Lower leg skin (tissue), 4 donors: ENCODE data around the gene TNS2. TPM values are rescaled to one million over a fixed set of nuclear protein-coding genes. Genes with fewer than 3 reads are reported as not detected.

Experiments used
- DNase-seq, 2 donors: peaks; one replicate each; pipeline ENCODE4 v3.0.0-alpha.2; 2019; ENCODE audit warnings: low spot score in 2 of 2
- H3K4me3 ChIP-seq: fragments of 200-600 bp; sonication (generic); 2 replicates; pipeline ENCODE4 v1.5.1; 2017; ENCODE audit warnings: mild to moderate bottlenecking, low read depth; ENCODE audit not compliant: poor library complexity, severe bottlenecking
- POLR2A ChIP-seq, 2 donors: fragments of 450-650 bp; IDR thresholded peaks; one replicate each; pipeline ENCODE4 v1.6.1; 2016 to 2017; ENCODE audit warnings: antibody characterized with exemption in 2 of 2, mild to moderate bottlenecking in 1 of 2, moderate library complexity in 1 of 2
- WGBS, 2 donors: methylation state at CpG; one replicate each; pipeline ENCODE4 v1.1.5; 2018; 5-methylcytosine and 5-hydroxymethylcytosine counted together
- intact Hi-C: fragments of 100-400 bp; cut with DNase I; formaldehyde crosslinking; loops from one replicate; pipeline ENCODE4 v1.15.0; 2023; ENCODE audit warnings: low total_unique reads
- total RNA-seq, 4 donors: library from RNA; depleted of rRNA; stranded (reverse); fragments of >200 nt; gene quantifications; one replicate each; pipeline ENCODE4 v1.1.0, GENCODE V29; 2016
- TF ChIP-seq, protein P1 (sequence below), 3 donors: fragments of 450-650 bp; IDR thresholded peaks; one replicate each; pipeline ENCODE4 v1.5.1; 2016; ENCODE audit warnings: antibody characterized with exemption in 3 of 3, mild to moderate bottlenecking in 3 of 3, moderate library complexity in 2 of 3

TNS2 gene
- total RNA-seq, 4 donors from 2014 or later: 21.8 to 87.1 (median 65.9) TPM

DNA sequence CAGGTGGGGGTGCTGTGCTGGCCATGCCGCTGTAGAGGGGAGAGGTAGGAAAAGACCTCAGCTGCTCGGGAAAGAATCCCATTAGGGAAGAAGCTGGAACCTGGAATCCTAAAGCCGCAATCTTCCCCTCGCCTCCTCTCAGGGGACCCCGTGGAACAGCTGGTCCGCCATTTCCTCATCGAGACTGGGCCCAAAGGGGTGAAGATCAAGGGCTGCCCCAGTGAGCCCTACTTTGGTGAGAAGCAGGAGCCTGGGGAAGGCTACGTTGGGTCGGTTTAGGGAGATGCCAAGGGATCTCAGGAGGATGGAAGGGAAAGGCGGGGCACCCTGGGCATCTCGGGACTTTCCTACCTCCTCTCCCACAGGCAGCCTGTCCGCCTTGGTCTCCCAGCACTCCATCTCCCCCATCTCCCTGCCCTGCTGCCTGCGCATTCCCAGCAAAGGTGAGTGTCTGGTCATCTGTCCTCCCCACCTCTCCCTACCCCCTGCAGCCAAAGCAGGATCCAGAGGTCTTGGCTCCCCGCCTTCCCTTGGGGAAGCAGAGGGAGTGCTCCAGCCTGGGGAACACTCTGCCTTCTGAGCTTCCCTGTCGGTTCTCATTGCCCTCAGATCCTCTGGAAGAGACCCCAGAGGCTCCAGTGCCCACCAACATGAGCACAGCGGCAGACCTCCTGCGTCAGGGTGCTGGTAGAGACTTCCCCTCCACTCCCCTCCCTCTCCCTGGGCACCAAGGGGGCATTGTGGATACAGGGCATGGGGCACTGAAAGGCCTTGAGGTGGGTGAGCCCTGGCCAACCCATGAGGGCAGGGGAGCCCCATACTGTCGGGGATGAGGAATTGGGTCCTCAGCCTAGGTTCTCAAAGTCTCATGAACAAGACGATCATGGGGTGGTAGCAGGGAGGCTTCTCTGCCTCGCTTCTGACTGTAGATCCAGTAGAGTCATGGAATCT is 12.4 kb downstream of the TNS2 start:
- intact Hi-C loops: loop anchor here (10.0 kb wide), 1 partner anchor 133 kb away; no protein-coding TSS in a partner anchor
- no peak overlapping the region for H3K4me3 ChIP-seq
- 71% methylated on average over 20 of the region's 20 CpGs for WGBS, 2 donors
- peak; percentile 17 to 83 for DNase-seq
- no peak for TF ChIP-seq POLR2A (IDR thresholded peaks at IDR 0.05)
- TF ChIP-seq, protein P1, sequence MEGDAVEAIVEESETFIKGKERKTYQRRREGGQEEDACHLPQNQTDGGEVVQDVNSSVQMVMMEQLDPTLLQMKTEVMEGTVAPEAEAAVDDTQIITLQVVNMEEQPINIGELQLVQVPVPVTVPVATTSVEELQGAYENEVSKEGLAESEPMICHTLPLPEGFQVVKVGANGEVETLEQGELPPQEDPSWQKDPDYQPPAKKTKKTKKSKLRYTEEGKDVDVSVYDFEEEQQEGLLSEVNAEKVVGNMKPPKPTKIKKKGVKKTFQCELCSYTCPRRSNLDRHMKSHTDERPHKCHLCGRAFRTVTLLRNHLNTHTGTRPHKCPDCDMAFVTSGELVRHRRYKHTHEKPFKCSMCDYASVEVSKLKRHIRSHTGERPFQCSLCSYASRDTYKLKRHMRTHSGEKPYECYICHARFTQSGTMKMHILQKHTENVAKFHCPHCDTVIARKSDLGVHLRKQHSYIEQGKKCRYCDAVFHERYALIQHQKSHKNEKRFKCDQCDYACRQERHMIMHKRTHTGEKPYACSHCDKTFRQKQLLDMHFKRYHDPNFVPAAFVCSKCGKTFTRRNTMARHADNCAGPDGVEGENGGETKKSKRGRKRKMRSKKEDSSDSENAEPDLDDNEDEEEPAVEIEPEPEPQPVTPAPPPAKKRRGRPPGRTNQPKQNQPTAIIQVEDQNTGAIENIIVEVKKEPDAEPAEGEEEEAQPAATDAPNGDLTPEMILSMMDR (IDR thresholded peaks at IDR 0.05): no peak

DNA sequence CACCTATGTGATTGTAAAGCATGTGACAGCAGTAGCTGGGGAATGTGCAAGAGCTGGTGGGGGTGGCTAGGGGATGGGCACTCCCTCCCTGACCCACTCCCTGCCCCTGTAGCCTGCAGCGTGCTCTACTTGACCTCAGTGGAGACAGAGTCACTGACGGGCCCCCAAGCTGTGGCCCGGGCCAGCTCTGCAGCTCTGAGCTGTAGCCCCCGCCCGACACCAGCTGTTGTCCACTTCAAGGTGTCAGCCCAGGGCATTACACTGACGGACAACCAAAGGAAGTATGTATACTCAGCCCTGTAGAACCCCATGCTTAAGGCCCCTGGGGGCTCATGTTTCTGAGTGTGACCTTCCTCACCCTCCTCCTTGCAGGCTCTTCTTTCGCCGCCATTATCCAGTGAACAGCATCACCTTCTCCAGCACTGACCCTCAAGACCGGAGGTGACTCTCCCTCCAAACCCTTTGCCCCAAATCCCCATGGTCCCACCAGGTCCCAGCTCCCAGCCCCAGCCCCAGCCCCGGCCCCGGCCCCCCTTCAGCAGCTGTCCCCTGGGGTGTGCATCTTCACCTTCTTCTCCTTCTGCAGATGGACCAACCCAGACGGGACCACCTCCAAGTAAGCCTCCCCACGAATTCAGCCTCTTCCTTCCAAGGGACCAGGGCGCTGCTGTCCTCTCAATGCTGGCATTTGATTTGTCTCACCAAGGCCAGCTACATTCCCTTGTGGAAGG is 13.3 kb downstream of the TNS2 start:
- intact Hi-C loops: loop anchor here (10.0 kb wide), 1 partner anchor 132 kb away; no protein-coding TSS in a partner anchor
- TF ChIP-seq, protein P1 (IDR thresholded peaks at IDR 0.05): no peak
- TF ChIP-seq POLR2A (IDR thresholded peaks at IDR 0.05): no peak
- H3K4me3 ChIP-seq: no peak overlapping the region
- DNase-seq: peak; percentile 13 to 72
- WGBS, 2 donors: 70 to 79% methylated on average over 12 to 14 of the region's 14 CpGs

DNA sequence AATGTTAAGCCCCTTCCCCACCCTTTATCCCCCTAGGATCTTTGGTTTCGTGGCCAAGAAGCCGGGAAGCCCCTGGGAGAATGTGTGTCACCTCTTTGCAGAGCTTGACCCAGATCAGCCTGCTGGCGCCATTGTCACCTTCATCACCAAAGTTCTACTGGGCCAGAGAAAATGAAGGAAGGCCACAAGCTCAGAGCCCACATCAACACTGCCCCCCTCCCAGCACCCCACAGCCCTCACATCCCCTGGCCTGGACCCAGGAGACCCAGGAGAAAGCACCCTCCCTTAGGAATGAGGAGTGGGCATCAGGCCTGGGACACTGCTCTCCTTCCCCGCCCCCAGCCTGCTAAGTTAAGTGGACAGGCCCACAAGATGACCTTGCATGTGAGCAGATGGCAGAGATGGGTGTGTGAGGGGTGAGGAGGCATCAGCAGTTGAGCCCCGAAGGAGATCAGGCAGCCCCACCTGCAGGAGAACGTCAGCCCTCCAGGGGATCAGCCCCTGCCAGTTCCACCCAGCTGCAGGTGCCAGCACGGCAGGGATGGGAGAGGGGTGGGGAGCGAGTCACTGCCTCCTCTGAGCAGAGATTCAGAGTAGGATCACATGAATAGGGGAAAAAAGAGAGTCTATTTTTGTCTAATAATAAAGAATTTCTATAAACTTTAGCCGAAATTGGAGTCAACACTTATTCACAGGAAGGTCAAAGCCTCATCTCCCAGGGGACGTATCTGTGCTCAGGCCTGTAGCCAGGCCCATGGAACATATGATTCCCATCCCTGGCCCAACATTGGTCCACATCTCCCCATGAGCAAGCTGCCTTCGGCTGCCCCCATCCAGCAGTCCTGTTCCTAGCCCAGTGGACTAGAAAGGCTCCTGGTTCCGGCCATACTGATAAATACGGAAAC is 14.1 kb downstream of the TNS2 start:
- TF ChIP-seq POLR2A (IDR thresholded peaks at IDR 0.05): no peak
- TF ChIP-seq, protein P1 (IDR thresholded peaks at IDR 0.05): no peak
- WGBS, 2 donors: 37 to 47% methylated on average over 13 of the region's 13 CpGs
- peak; percentile 67 to 89 for DNase-seq

DNA sequence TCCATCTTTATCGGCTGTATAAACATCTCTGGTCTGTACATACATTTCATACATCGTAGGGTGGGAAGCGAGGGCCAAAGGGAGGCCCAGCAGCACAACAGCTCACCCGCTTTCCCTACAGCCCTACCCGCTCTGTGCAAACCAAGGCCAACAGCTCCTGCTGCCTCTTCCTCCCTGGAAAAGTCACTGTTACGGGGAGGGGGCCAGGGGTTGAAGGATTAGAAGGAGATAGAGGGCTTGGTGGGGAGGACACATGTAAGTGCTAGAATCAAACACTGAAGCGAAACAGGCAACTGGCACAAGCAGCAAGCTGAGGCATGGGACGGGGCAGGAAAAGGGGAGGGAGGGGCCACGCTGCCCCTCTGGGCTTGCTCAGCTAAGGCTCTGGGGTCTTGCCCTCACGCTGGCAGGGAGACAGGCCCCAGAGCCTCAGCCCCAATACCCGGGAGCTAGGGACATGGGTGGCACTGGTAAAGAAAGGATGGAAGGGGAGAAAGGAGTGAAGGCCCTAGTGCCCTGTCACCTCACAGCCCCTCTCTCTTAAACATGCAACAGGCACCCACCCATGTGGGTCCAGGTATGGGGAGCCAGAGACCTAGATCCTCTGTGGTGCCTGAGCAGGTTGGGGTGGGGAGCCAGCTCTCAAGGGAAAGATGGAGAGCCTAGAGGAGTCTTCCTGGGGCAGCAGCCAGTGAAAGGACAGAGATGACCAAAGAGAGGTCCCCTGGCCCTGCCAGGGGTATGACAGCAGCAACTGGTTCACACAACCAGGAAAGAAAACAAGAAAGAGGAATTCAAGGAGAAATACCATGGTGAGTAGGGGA is 15.0 kb downstream of the TNS2 start:
- WGBS, 2 donors: 72 to 74% methylated on average over 11 of the region's 11 CpGs
- TF ChIP-seq POLR2A (IDR thresholded peaks at IDR 0.05): no peak
- TF ChIP-seq, protein P1 (IDR thresholded peaks at IDR 0.05): no peak
- peak; percentile 16 to 81 for DNase-seq
- H3K4me3 ChIP-seq: no peak overlapping the region
- intact Hi-C loops: loop anchor here (10.0 kb wide), 1 partner anchor 130 kb away; no protein-coding TSS in a partner anchor

More for the DNA sequence above, 14.1 kb downstream of the TNS2 start:
- H3K4me3 ChIP-seq: no peak overlapping the region
- intact Hi-C loops: loop anchor here (10.0 kb wide), 1 partner anchor 131 kb away; no protein-coding TSS in a partner anchor
